Measurements from ENCODE around the gene ZNF287.

The ZNF287 gene

GRCh38 chr17:16515933-16516332 lies 53.1 kb downstream of the ZNF287 start:
- no peak for DNase-seq

GRCh38 chr17:16513873-16514272 lies 55.1 kb downstream of the ZNF287 start:
- DNase-seq: peak; percentile 20

DNA sequence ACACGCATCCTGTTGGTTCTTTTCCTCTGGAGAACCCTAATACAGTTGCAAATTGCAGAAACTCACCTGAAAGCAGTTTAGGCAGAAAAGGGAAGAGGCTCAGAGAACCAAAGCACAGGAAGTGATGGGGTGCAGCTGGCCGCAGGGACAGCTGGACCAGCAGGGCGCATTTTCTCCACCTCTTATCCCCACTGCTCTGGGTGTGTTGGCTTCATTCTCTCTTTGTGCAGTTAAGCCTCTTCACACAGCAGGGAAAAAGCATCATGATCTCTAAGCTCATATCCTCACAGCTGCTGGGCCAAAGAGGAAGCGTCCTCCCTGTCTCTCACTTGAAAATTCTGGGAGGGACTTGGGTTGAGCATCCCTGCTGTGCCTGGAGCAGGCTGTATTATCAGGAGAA lies 57.0 kb downstream of the ZNF287 start:
- DNase-seq: peak; percentile 86

- no peak for DNase-seq
Observed at GRCh38 chr17:16511593-16511992, 57.4 kb downstream of the ZNF287 start.

- no peak for DNase-seq
Observed at GRCh38 chr17:16507918-16508533, 61.0 kb downstream of the ZNF287 start.

GRCh38 chr17:16506188-16506587 lies 62.8 kb downstream of the ZNF287 start:
- DNase-seq: no peak

DNA sequence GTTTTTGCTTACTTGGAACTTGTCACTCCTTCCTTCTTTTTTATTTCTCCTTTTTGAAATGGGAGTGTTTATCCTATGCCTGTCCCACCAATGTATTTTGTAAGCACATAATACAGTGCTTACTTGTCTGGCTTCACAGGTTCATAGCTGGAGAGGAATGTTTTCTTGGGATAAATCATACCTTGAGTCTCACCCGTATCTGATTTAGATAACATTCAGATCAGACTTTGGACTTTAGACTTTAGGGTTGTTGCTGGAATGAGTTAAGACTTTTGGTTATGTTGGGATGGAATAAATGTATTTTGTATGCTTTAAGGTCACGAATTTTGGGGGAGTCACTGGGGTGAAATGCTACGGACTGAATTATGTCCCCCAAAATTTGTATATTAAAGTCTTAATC lies 64.0 kb downstream of the ZNF287 start:
- no peak for DNase-seq

Measured in NCI-H1092 treated with DMSO at 0.1 percent for 48 hours (cell line).